Body of pancreas (tissue), 4 donors: ENCODE data around the gene FGF1.

ENCODE experiments used
- POLR2A ChIP-seq, 3 donors: fragments of 450-650 bp; IDR thresholded peaks; one replicate each; pipeline ENCODE4 v1.6.1; 2016; ENCODE audit warnings: antibody characterized with exemption in 3 of 3, mild to moderate bottlenecking in 2 of 3
- TF ChIP-seq, protein P1 (sequence below), 7 experiments: fragments of 450-650 bp in 4 of 7; fragments of 200-600 bp in 3 of 7; sonication (generic) in 3 of 7; IDR thresholded peaks; one replicate each; pipeline ENCODE4 v1.5.1; 2016 to 2019; ENCODE audit warnings: antibody characterized with exemption in 7 of 7

DNA sequence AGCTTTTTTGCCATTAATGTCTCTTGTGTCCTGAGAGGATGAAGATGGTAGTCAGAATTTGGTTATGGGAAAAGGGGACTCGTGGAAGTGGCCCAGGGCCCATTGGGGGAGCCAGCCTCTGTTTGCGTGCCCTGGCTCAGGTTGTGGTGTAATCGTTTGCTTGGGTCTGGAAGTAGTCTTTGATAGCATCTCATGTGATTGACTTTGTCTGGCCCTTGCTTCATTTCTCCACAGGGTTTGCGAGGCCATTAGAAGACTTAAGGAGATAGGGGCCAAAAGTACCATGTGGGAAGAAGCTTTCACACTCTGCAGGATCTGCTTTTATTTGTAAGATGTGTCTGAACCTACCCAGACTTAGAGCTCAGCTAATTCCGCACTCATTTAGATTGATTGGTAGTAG is 114.5 kb downstream of the FGF1 start:
- TF ChIP-seq, protein P1, sequence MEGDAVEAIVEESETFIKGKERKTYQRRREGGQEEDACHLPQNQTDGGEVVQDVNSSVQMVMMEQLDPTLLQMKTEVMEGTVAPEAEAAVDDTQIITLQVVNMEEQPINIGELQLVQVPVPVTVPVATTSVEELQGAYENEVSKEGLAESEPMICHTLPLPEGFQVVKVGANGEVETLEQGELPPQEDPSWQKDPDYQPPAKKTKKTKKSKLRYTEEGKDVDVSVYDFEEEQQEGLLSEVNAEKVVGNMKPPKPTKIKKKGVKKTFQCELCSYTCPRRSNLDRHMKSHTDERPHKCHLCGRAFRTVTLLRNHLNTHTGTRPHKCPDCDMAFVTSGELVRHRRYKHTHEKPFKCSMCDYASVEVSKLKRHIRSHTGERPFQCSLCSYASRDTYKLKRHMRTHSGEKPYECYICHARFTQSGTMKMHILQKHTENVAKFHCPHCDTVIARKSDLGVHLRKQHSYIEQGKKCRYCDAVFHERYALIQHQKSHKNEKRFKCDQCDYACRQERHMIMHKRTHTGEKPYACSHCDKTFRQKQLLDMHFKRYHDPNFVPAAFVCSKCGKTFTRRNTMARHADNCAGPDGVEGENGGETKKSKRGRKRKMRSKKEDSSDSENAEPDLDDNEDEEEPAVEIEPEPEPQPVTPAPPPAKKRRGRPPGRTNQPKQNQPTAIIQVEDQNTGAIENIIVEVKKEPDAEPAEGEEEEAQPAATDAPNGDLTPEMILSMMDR (IDR thresholded peaks at IDR 0.05), result no peak
- TF ChIP-seq POLR2A (IDR thresholded peaks at IDR 0.05), result no peak
